ENCODE results near the gene SKP1.

DNA sequence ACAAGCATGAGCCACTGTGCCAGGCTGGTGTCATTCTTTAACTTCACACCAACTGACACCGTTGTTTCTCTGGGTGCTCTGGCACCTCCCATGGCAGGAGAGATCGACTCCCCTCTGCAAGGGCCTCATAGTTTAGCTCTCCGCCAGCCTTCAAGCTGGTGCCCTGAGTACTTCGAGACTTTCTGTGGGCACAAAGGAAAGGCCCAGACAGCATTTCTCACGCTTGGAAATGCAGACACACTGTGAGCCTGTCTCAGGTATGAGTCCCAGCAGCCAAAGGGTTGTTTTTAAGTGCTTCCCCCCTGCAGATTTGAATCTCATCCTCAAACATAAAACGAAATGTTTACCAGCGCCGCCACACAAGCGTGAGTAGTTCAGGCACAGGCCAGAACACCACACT lies 73.4 kb downstream of the SKP1 start:
- no peak for TF ChIP-seq POLR2AphosphoS5 (IDR thresholded peaks at IDR 0.05)
- TF ChIP-seq, protein P1, sequence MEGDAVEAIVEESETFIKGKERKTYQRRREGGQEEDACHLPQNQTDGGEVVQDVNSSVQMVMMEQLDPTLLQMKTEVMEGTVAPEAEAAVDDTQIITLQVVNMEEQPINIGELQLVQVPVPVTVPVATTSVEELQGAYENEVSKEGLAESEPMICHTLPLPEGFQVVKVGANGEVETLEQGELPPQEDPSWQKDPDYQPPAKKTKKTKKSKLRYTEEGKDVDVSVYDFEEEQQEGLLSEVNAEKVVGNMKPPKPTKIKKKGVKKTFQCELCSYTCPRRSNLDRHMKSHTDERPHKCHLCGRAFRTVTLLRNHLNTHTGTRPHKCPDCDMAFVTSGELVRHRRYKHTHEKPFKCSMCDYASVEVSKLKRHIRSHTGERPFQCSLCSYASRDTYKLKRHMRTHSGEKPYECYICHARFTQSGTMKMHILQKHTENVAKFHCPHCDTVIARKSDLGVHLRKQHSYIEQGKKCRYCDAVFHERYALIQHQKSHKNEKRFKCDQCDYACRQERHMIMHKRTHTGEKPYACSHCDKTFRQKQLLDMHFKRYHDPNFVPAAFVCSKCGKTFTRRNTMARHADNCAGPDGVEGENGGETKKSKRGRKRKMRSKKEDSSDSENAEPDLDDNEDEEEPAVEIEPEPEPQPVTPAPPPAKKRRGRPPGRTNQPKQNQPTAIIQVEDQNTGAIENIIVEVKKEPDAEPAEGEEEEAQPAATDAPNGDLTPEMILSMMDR (IDR thresholded peaks at IDR 0.05) = no peak
